Stomach (tissue), 4 donors: ENCODE results near the gene PHYHD1.

Experiments used
- CTCF ChIP-seq, 7 experiments: fragments of 450-650 bp in 4 of 7; fragments of 200-600 bp in 3 of 7; sonication (generic) in 3 of 7; IDR thresholded peaks; one replicate each; pipeline ENCODE4 v1.5.1; 2016 to 2019; ENCODE audit warnings: antibody characterized with exemption in 7 of 7, control low read depth in 2 of 7, mild to moderate bottlenecking in 1 of 7
- EP300 ChIP-seq: sonication (generic); formaldehyde crosslinking; IDR thresholded peaks from one replicate; pipeline ENCODE4 v1.6.1; 2017; ENCODE audit warnings: antibody characterized with exemption
- POLR2AphosphoS5 ChIP-seq, 3 donors: sonication (generic); formaldehyde crosslinking; IDR thresholded peaks; one replicate each; pipeline ENCODE4 v1.6.1; 2016; ENCODE audit warnings: antibody characterized with exemption in 3 of 3

- TF ChIP-seq CTCF (IDR thresholded peaks at IDR 0.05) (no peak), POLR2AphosphoS5 (IDR thresholded peaks at IDR 0.05) (no peak), EP300 (no peak)
These were observed 26.0 kb upstream of the PHYHD1 start for GRCh38 chr9:128894764-128895163.
